Measurements from ENCODE around the gene ARPC3. TPM values are rescaled to one million over a fixed set of nuclear protein-coding genes. Genes with fewer than 3 reads are reported as not detected.
"Not testable (repeated sequence)": the region's sequence is repeated elsewhere in the genome, so short reads cannot be mapped to it uniquely, and the experiment has no call there.

The ARPC3 gene
- total and polyA plus RNA-seq, 2 experiments from 2014 or later, result 356 to 411 TPM

DNA sequence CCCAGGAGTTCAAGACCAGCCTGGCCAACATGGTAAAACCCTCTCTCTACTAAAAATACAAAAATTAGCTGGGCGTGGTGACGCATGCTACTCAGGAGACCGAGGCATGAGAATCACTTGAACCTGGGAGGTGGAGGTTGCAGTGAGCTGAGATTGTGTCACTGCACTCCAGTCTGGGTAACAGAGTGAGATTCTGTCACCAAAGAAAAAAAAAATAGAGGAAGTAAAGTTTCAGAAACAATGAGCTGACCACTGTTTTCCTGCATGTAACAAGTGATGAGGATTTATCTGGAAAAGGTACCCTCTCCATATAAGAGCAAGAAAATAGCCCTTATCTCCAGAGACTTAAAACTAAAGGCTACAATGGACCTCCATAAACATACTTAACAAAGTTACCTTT lies 33.0 kb downstream of the ARPC3 start:
- not testable (repeated sequence) for H3K27ac Mint-ChIP-seq, H3K9me3 Mint-ChIP-seq

DNA sequence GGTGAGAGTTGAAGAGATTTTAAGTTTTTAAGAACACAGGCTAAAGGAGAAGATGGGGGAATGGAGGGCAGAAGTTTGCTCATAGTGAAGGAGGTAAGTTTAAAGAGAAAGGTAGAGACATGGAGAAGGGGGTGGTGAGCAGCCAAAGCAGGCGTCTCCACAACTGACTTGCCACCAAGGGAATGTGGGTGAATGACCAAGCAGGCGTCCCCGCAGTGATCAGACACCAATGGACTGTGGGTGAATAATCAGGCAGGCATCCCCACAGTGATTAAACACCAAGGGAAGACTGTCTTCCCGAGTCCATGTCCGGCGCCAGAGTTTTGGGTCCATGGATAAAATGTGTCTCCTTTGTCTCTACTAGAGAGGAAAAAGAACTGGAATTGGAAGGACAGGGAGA lies 40.1 kb downstream of the ARPC3 start:
- H3K4me3 Mint-ChIP-seq; H3K4me2 ChIP-seq; H3K4me1 ChIP-seq (ENCODE audit: insufficient read depth); H3K9me2 ChIP-seq (ENCODE audit: insufficient read depth); H3F3A ChIP-seq (replicated peaks; ENCODE audit: low read depth); DNase-seq (ENCODE audit: low spot score); H3K4me3 ChIP-seq; H3K27ac ChIP-seq (ENCODE audit: low read depth); H3K27me3 Mint-ChIP-seq (ENCODE audit: insufficient read depth, low read depth, poor library complexity); H3K79me2 ChIP-seq (replicated peaks; ENCODE audit: insufficient read depth); H3K36me3 ChIP-seq (ENCODE audit: insufficient read depth); ATAC-seq; H4K20me1 ChIP-seq (replicated peaks; ENCODE audit: insufficient read depth); H3K27me3 ChIP-seq (ENCODE audit: insufficient read depth); H3K4me1 Mint-ChIP-seq; H3K36me3 Mint-ChIP-seq (ENCODE audit: low read depth); H3K27ac Mint-ChIP-seq; H3K9me3 Mint-ChIP-seq: not testable (repeated sequence)
- peak overlapping the region; percentile 69; the same call in 1 of the 2 replicates for H2AFZ ChIP-seq

More for the DNA sequence above, 33.0 kb downstream of the ARPC3 start:
- not testable (repeated sequence) for H3K4me3 Mint-ChIP-seq; H3K4me3 ChIP-seq; H3K4me1 Mint-ChIP-seq; H4K20me1 ChIP-seq (replicated peaks; ENCODE audit: insufficient read depth); H3K4me1 ChIP-seq (ENCODE audit: insufficient read depth); H3K4me2 ChIP-seq; H3K27me3 Mint-ChIP-seq (ENCODE audit: insufficient read depth, low read depth, poor library complexity); ATAC-seq; DNase-seq (ENCODE audit: low spot score); H3F3A ChIP-seq (replicated peaks; ENCODE audit: low read depth); H3K36me3 ChIP-seq (ENCODE audit: insufficient read depth); H3K9me2 ChIP-seq (ENCODE audit: insufficient read depth); H3K79me2 ChIP-seq (replicated peaks; ENCODE audit: insufficient read depth); H3K27me3 ChIP-seq (ENCODE audit: insufficient read depth); H3K36me3 Mint-ChIP-seq (ENCODE audit: low read depth); H3K27ac ChIP-seq (ENCODE audit: low read depth)
- H2AFZ ChIP-seq, result peak overlapping the region; percentile 2

DNA sequence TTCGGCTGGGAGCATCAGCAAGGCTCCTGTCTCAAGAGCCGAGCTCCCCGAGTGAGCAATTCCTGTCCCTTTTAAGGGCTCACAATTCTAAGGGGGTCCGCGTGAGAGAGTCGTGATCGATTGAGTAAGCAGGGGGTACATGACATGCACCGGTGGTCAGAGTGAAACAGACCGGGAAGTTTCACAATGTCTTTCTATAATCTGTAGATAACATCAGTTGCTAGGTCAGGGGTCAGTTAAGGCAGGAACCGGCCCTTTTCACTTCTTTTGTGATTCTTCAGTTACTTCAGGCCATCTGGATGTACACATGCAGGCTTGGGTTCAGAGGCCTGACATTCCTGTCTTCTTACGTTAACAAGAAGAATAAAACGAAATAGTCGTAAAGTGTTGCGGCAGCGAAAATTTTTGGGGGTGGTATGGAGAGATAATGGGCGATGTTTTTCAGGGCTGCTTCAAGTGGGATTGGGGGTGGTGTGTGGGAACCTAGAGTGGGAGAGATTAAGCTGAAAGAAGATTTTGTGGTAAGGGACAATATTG lies 44.9 kb downstream of the ARPC3 start:
- not testable (repeated sequence) for H3K9me2 ChIP-seq (ENCODE audit: insufficient read depth); ATAC-seq; H3K4me2 ChIP-seq; H3K4me1 ChIP-seq (ENCODE audit: insufficient read depth); H3K27me3 ChIP-seq (ENCODE audit: insufficient read depth); H3K27me3 Mint-ChIP-seq (ENCODE audit: insufficient read depth, low read depth, poor library complexity); H3K4me3 Mint-ChIP-seq; DNase-seq (ENCODE audit: low spot score); H3K4me1 Mint-ChIP-seq; H3F3A ChIP-seq (replicated peaks; ENCODE audit: low read depth); H3K27ac Mint-ChIP-seq; H3K4me3 ChIP-seq; H3K9me3 Mint-ChIP-seq
- H3K36me3 Mint-ChIP-seq (ENCODE audit: low read depth), result peaks cover 27% of the 10 kb centered on the region
- peaks cover 32% of the 10 kb centered on the region for H3K79me2 ChIP-seq (replicated peaks; ENCODE audit: insufficient read depth)
- 0 out of 2 replicates have a peak overlapping the region, but pooled peaks have one; percentile 92 for H3K27ac ChIP-seq (ENCODE audit: low read depth)
- H2AFZ ChIP-seq, result peak overlapping the region; percentile 81
- peaks cover 16% of the 10 kb centered on the region for H4K20me1 ChIP-seq (replicated peaks; ENCODE audit: insufficient read depth)
- peaks cover 12% of the 10 kb centered on the region for H3K36me3 ChIP-seq (ENCODE audit: insufficient read depth)

DNA sequence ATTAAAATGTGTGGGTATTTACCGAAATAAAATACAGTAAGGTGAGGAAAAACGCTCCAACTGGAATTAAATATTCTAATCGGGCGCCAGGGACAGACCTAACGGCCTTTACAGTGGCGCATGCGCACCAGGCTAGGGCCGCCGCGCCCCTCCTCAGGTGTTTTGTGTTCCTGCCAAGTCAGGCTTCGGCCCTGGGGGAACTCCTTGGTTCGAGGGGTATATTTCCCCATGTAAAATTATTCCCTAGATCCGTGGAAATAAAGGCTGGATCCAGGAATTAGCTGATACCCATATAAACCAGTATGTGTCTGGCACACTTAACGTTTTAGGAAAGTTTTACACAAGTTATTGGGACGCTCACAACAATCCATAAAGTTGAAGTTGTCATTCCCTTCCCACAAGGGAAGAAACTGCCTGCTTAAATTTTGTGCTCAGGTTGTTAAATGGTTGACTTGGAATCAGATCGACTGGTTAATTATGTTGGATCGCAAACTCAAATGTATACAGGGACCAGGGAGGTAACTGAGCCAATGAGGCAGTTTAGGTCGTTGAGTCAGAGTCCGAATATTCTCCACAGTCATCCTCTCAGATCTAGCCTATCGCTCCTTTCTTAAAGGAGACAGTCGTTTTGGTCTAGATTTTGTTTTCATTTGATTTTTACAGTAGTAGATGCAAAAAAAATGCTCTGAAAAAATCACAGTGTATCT lies 46.0 kb downstream of the ARPC3 start:
- Histone ChIP-seq H2AFZ (peak overlapping the region; percentile 93), H3K9me2 (ENCODE audit: insufficient read depth) (no peaks in the 10 kb centered on the region), H3K27ac (ENCODE audit: low read depth) (peak overlapping the region; percentile 92), H4K20me1 (replicated peaks; ENCODE audit: insufficient read depth) (peaks cover 20% of the 10 kb centered on the region), H3K79me2 (replicated peaks; ENCODE audit: insufficient read depth) (peaks cover 43% of the 10 kb centered on the region), H3F3A (replicated peaks; ENCODE audit: low read depth) (peaks cover 6% of the 10 kb centered on the region; the same call in 1 of the 2 replicates), H3K27me3 (ENCODE audit: insufficient read depth) (no peaks in the 10 kb centered on the region), H3K4me1 (ENCODE audit: insufficient read depth) (0 out of 2 replicates have a peak, but pooled peaks cover 6% of the 10 kb centered on the region), H3K4me3 (peak overlapping the region; percentile 70), H3K36me3 (ENCODE audit: insufficient read depth) (peaks cover 13% of the 10 kb centered on the region), H3K4me2 (peak overlapping the region; percentile 68)
- peak; percentile 90 for DNase-seq (ENCODE audit: low spot score)
- H3K27me3 Mint-ChIP-seq (ENCODE audit: insufficient read depth, low read depth, poor library complexity), result peaks cover 6% of the 10 kb centered on the region
- peak overlapping the region; percentile 100 for H3K27ac Mint-ChIP-seq
- TF ChIP-seq, protein P1, sequence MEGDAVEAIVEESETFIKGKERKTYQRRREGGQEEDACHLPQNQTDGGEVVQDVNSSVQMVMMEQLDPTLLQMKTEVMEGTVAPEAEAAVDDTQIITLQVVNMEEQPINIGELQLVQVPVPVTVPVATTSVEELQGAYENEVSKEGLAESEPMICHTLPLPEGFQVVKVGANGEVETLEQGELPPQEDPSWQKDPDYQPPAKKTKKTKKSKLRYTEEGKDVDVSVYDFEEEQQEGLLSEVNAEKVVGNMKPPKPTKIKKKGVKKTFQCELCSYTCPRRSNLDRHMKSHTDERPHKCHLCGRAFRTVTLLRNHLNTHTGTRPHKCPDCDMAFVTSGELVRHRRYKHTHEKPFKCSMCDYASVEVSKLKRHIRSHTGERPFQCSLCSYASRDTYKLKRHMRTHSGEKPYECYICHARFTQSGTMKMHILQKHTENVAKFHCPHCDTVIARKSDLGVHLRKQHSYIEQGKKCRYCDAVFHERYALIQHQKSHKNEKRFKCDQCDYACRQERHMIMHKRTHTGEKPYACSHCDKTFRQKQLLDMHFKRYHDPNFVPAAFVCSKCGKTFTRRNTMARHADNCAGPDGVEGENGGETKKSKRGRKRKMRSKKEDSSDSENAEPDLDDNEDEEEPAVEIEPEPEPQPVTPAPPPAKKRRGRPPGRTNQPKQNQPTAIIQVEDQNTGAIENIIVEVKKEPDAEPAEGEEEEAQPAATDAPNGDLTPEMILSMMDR (conservative IDR thresholded peaks at IDR 0.05; ENCODE audit: low read depth in 2 of 2), result no peak
- TF ChIP-seq POLR2AphosphoS5 (IDR thresholded peaks at IDR 0.05; ENCODE audit: low read depth), result peak; percentile 44; the same call in 1 of the 2 replicates
- H3K4me1 Mint-ChIP-seq, result peaks cover 8% of the 10 kb centered on the region
- H3K9me3 Mint-ChIP-seq, result no peaks in the 10 kb centered on the region; the same call in 1 of the 3 replicates
- peak overlapping the region; percentile 99 for H3K4me3 Mint-ChIP-seq
- H3K36me3 Mint-ChIP-seq (ENCODE audit: low read depth), result peaks cover 38% of the 10 kb centered on the region
- ATAC-seq, result peak; percentile 82

Data from GM23338 (cell line).